ENCODE data around the gene MORF4L1.
"Not testable (repeated sequence)": the region's sequence is repeated elsewhere in the genome, so short reads cannot be mapped to it uniquely, and the experiment has no call there.

Gene MORF4L1

GRCh38 chr15:78925956-78926743 is 53.5 kb downstream of the MORF4L1 start:
- H3K27ac ChIP-seq, result no peak overlapping the region
- no peaks in the 10 kb centered on the region for H3K27me3 ChIP-seq (ENCODE audit: insufficient read depth, low read depth, severe bottlenecking)
- no peak for TF ChIP-seq CTCF (IDR thresholded peaks at IDR 0.05; ENCODE audit: low read depth, low read length)
- DNase-seq, result no peak
- H3K36me3 ChIP-seq, result peaks cover 26% of the 10 kb centered on the region
- H3K4me3 ChIP-seq (ENCODE audit: low read depth, low read length), result no peak overlapping the region
- no peaks in the 10 kb centered on the region for H3K9me3 ChIP-seq (ENCODE audit: severe bottlenecking)

GRCh38 chr15:78927077-78927790 is 54.5 kb downstream of the MORF4L1 start:
- H3K36me3 ChIP-seq, result peaks cover 20% of the 10 kb centered on the region

GRCh38 chr15:78928176-78928575 is 55.5 kb downstream of the MORF4L1 start:
- H3K9me3 ChIP-seq (ENCODE audit: severe bottlenecking); DNase-seq; H3K27me3 ChIP-seq (ENCODE audit: insufficient read depth, low read depth, severe bottlenecking); H3K27ac ChIP-seq; H3K4me3 ChIP-seq (ENCODE audit: low read depth, low read length): not testable (repeated sequence)
- H3K36me3 ChIP-seq, result peaks cover 15% of the 10 kb centered on the region

More at GRCh38 chr15:78927077-78927790, 54.5 kb downstream of the MORF4L1 start:
- no peak for TF ChIP-seq CTCF (IDR thresholded peaks at IDR 0.05; ENCODE audit: low read depth, low read length)
- Histone ChIP-seq H3K27me3 (ENCODE audit: insufficient read depth, low read depth, severe bottlenecking) (no peaks in the 10 kb centered on the region), H3K9me3 (ENCODE audit: severe bottlenecking) (no peaks in the 10 kb centered on the region), H3K27ac (no peak overlapping the region), H3K4me3 (ENCODE audit: low read depth, low read length) (no peak overlapping the region)
- DNase-seq, result no peak

DNA sequence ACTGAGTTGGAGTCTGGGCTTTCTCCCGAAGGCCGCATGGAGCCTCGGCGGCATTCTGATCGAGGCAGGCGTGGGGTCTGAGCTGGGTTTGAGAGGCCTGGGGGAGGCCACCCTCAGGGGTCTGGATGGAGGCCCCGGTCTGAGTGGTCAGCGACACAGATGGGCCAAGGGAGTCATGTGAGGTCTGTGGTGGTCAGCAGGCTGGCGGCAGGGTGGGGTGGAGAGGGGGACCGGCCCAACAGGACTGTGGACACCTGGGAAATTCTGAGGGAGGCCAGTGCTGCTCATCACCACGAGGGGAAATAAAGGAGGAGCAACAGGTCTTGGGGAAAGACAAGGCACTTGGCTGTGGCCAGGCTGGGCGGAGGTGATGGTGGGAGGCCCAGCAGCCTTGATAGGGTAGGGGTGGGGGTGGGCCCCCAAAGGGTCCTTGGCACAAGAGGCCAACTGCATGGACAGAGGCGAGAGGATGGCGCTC is 56.0 kb downstream of the MORF4L1 start:
- DNase-seq, result no peak
- TF ChIP-seq CTCF (IDR thresholded peaks at IDR 0.05; ENCODE audit: low read depth, low read length), result no peak
- Histone ChIP-seq H3K27ac (no peak overlapping the region), H3K36me3 (peaks cover 14% of the 10 kb centered on the region), H3K27me3 (ENCODE audit: insufficient read depth, low read depth, severe bottlenecking) (no peaks in the 10 kb centered on the region), H3K9me3 (ENCODE audit: severe bottlenecking) (no peaks in the 10 kb centered on the region), H3K4me3 (ENCODE audit: low read depth, low read length) (no peak overlapping the region)

DNA sequence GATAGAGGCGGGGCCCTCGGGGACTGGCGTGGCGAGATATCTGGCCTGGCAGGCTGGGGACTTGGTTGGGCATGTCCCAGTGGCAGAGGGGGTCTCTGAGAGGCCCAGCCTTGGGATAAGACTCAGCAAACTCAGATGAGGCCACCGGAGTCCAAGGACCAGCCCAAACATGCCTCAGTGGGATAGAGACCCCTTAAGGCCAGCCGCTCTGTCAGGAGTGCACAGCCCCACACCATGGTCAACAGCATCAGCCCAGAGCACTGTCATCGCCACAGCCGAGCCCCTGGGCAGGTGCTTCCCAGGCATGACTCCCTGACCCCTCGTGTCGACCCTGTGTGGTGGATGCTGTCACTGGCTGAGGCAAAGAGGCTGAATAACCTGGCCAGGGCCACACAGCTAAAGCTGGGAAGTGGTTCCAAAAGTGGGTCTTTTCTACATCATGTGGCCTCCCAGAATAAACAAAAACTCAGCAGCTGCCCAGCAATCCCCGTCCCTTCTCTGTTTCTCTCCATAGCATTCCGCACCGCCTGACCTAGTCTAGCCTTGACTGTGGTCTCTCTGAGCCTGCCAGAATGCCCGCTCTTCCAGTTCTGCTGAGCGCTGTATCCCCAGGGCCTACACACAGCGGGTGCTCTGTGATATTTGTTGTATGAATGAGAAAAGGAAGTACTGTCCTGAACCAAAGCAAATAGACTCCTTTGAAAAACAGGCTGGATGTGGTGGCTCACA is 57.0 kb downstream of the MORF4L1 start:
- H3K36me3 ChIP-seq, result peaks cover 18% of the 10 kb centered on the region
- no peak overlapping the region for H3K27ac ChIP-seq
- H3K27me3 ChIP-seq (ENCODE audit: insufficient read depth, low read depth, severe bottlenecking), result no peaks in the 10 kb centered on the region
- H3K9me3 ChIP-seq (ENCODE audit: severe bottlenecking), result no peaks in the 10 kb centered on the region
- no peak overlapping the region for H3K4me3 ChIP-seq (ENCODE audit: low read depth, low read length)
- no peak for TF ChIP-seq CTCF (IDR thresholded peaks at IDR 0.05; ENCODE audit: low read depth, low read length)
- DNase-seq, result no peak

Measured in WERI-Rb-1 (cell line).